PC-9 (cell line): ENCODE data around the gene C19orf44. TPM values are rescaled to one million over a fixed set of nuclear protein-coding genes. Genes with fewer than 3 reads are reported as not detected.
"Not testable (repeated sequence)": the region's sequence is repeated elsewhere in the genome, so short reads cannot be mapped to it uniquely, and the experiment has no call there.

Experiments used
- BruUV-seq: library from RNA; stranded (reverse); fragments of 400-500 nt; replicated peaks from 2 replicates; lab custom pipeline; 2021; lab: Mats Ljungman, UMichigan
- CTCF ChIA-PET: fragments of 300-600 bp; sonication (Branson Sonifier 250); formaldehyde crosslinking; loops from one replicate; lab custom pipeline; 2022; ENCODE audit warnings: antibody characterized with exemption; lab: Charles Lee
- POLR2A ChIA-PET: fragments of 300-600 bp; sonication (Branson Sonifier 250); formaldehyde crosslinking; loops from one replicate; lab custom pipeline; 2022; ENCODE audit warnings: antibody characterized with exemption; ENCODE audit not compliant: unreplicated experiment; lab: Charles Lee
- DNase-seq, 2 experiments: peaks; one replicate each; pipeline versions ENCODE4 v3.0.0 to v3.0.0-alpha.2; 2015 to 2022; ENCODE audit warnings: mixed read lengths in 1 of 2
- H2AFZ ChIP-seq: fragments of 200-600 bp; sonication (generic); 2 replicates; pipeline ENCODE4 v1.8.1; 2017; ENCODE audit warnings: antibody characterized with exemption
- H3F3A ChIP-seq: fragments of 200-600 bp; sonication (generic); 2 replicates; pipeline ENCODE4 v1.8.1; 2017; ENCODE audit warnings: antibody characterized with exemption, mild to moderate bottlenecking, low read depth; ENCODE audit not compliant: insufficient read depth
- H3K27ac ChIP-seq: fragments of 200-600 bp; sonication (generic); 2 replicates; pipeline ENCODE4 v1.6.1; 2016; ENCODE audit warnings: mixed run types
- H3K27me3 ChIP-seq: fragments of 200-600 bp; sonication (generic); 2 replicates; pipeline ENCODE4 v1.6.1; 2016; ENCODE audit warnings: low read depth, mixed run types; ENCODE audit not compliant: insufficient read depth
- H3K36me3 ChIP-seq: fragments of 200-600 bp; sonication (generic); 2 replicates; pipeline ENCODE4 v1.6.1; 2016; ENCODE audit warnings: low read depth, mixed run types
- H3K4me1 ChIP-seq: fragments of 200-600 bp; sonication (generic); replicated peaks from 2 replicates; pipeline ENCODE4 v1.6.1; 2016; ENCODE audit warnings: mixed run types; ENCODE audit not compliant: insufficient read depth
- H3K4me2 ChIP-seq: fragments of 200-600 bp; sonication (generic); 2 replicates; pipeline ENCODE4 v1.6.1; 2017; ENCODE audit warnings: mixed run types
- H3K4me3 ChIP-seq: fragments of 200-600 bp; sonication (generic); 2 replicates; pipeline ENCODE4 v1.6.1; 2016; ENCODE audit warnings: mixed run types
- H3K79me2 ChIP-seq: fragments of 200-600 bp; sonication (generic); 2 replicates; pipeline ENCODE4 v1.6.1; 2017; ENCODE audit warnings: low read depth, mixed run types
- H3K9me2 ChIP-seq: fragments of 200-600 bp; sonication (generic); 2 replicates; pipeline ENCODE4 v1.8.1; 2017; ENCODE audit warnings: mild to moderate bottlenecking; ENCODE audit not compliant: insufficient read depth
- H3K9me3 ChIP-seq: fragments of 200-600 bp; sonication (generic); 2 replicates; pipeline ENCODE4 v1.8.1; 2016; ENCODE audit warnings: low read depth; ENCODE audit not compliant: insufficient read depth
- H4K20me1 ChIP-seq: fragments of 200-600 bp; sonication (generic); 2 replicates; pipeline ENCODE4 v1.8.1; 2017; ENCODE audit not compliant: insufficient read depth
- CTCF ChIP-seq: fragments of 200-600 bp; sonication (generic); conservative IDR thresholded peaks from 2 replicates; pipeline ENCODE4 v1.6.1; 2017; ENCODE audit warnings: mixed run types, antibody characterized with exemption, mild to moderate bottlenecking, moderate library complexity
- EZH2 ChIP-seq: fragments of 200-600 bp; sonication (generic); IDR thresholded peaks from 2 replicates; pipeline ENCODE4 v1.8.0; 2017; ENCODE audit warnings: antibody characterized with exemption, low read depth
- intact Hi-C: fragments of 100-400 bp; cut with micrococcal nuclease; formaldehyde crosslinking; loops from one replicate; pipeline ENCODE4 v1.10.0; 2022; ENCODE audit not compliant: unreplicated experiment
- total RNA-seq: library from RNA; stranded (reverse); gene quantifications from 2 replicates; pipeline ENCODE4 v1.2.3, GENCODE V29; 2021

Gene C19orf44
- total RNA-seq, 1 experiment from 2014 or later, result 6.7 TPM

GRCh38 chr19:16497042-16497441 is 848 bp downstream of the C19orf44 start:
- Histone ChIP-seq H3K36me3 (no peaks in the 10 kb centered on the region), H3K9me3 (no peaks in the 10 kb centered on the region), H3K4me3 (peak overlapping the region; percentile 70), H3K4me2 (peak overlapping the region; percentile 70), H3K9me2 (no peaks in the 10 kb centered on the region), H2AFZ (peak overlapping the region; percentile 93; the same call in 1 of the 2 replicates), H3K4me1 (peaks cover 55% of the 10 kb centered on the region), H3K79me2 (peaks cover 38% of the 10 kb centered on the region), H3K27ac (no peak overlapping the region), H3F3A (peaks cover 57% of the 10 kb centered on the region), H3K27me3 (no peaks in the 10 kb centered on the region), H4K20me1 (no peaks in the 10 kb centered on the region)
- TF ChIP-seq CTCF (no peak), EZH2 (no peak)
- intact Hi-C loops, result loop anchor here (5.0 kb wide), 1 partner anchor 35 kb away; no protein-coding TSS in a partner anchor
- POLR2A ChIA-PET, result interaction anchor here (0.7 to 0.8 kb wide), 2 partner anchors 68 to 119 kb away, joined by 3 read pairs; no protein-coding TSS in a partner anchor
- BruUV-seq, result no TSS peak
- no peak for DNase-seq
- CTCF ChIA-PET, result no interaction called here

DNA sequence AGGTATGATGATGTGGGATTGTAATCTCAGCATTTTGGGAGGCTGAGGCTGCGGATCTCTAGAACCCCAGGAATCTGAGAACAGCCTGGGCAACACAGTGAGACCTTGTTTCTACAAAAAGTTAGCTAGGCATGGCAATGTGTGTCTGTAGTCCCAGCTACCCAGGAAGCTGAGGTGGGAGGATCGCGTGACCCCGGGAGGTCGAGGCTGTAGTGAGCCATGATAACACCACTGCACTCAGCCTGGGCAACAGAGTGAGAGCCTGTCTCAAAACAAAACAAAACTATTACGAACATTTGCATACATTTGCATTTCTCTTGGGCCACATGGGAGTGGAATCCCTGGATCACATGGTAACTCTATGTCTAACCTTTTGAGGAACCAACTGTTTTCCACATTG is 1.6 kb downstream of the C19orf44 start:
- intact Hi-C loops, result loop anchor here (5.0 kb wide), 1 partner anchor 36 kb away; no protein-coding TSS in a partner anchor
- POLR2A ChIA-PET, result no interaction called here
- CTCF ChIA-PET, result no interaction called here
- no peaks in the 10 kb centered on the region for H3K27me3 ChIP-seq
- H3K27ac ChIP-seq, result no peak overlapping the region
- DNase-seq, result no peak
- H3K9me3 ChIP-seq, result no peaks in the 10 kb centered on the region
- no peak for TF ChIP-seq CTCF
- TF ChIP-seq EZH2, result no peak
- H3K4me3 ChIP-seq, result no peak overlapping the region; the same call in 1 of the 2 replicates
- no peaks in the 10 kb centered on the region for H3K9me2 ChIP-seq
- H3F3A ChIP-seq, result peaks cover 49% of the 10 kb centered on the region
- peak overlapping the region; percentile 70; the same call in 1 of the 2 replicates for H3K4me2 ChIP-seq
- no peak overlapping the region for H2AFZ ChIP-seq
- H3K4me1 ChIP-seq, result peaks cover 48% of the 10 kb centered on the region
- peaks cover 38% of the 10 kb centered on the region for H3K79me2 ChIP-seq
- no peaks in the 10 kb centered on the region for H3K36me3 ChIP-seq
- BruUV-seq, result TSS peak; percentile 44
- H4K20me1 ChIP-seq, result no peaks in the 10 kb centered on the region

DNA sequence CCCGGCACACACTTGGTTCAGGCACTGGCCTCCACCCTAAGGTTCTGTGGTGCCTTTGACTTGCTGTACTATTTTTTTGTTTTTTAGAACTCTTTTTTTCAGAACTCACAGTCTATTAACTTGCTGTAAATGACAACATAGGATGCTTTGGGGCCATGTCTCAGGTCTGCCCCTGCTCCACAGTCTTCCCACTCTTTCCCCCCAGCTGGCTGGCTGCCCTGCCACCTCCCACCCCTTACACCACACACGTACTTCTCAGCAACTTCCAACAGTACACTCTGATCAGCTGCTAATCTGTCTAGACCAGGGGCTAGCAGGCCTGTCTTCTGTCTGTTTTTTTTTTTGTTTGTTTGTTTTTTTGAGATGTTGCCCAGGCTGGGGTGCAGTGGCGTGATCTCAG is 8.1 kb downstream of the C19orf44 start:
- no peak overlapping the region for H3K4me3 ChIP-seq
- H2AFZ ChIP-seq, result no peak overlapping the region
- H3K9me2 ChIP-seq, result no peaks in the 10 kb centered on the region
- DNase-seq, result no peak
- BruUV-seq, result no TSS peak
- no peaks in the 10 kb centered on the region for H3K9me3 ChIP-seq
- TF ChIP-seq EZH2, result no peak
- no peak for TF ChIP-seq CTCF
- ChIA-PET CTCF (no interaction called here), POLR2A (no interaction called here)
- H3F3A ChIP-seq, result peaks cover 10% of the 10 kb centered on the region
- H3K27ac ChIP-seq, result no peak overlapping the region
- intact Hi-C loops, result no loop called here
- no peaks in the 10 kb centered on the region for H4K20me1 ChIP-seq
- no peaks in the 10 kb centered on the region for H3K27me3 ChIP-seq
- no peak overlapping the region for H3K4me2 ChIP-seq
- peaks cover 16% of the 10 kb centered on the region for H3K79me2 ChIP-seq
- no peaks in the 10 kb centered on the region for H3K36me3 ChIP-seq
- H3K4me1 ChIP-seq, result peaks cover 8% of the 10 kb centered on the region

- H3K79me2 ChIP-seq, H3K4me2 ChIP-seq, H3K27ac ChIP-seq, intact Hi-C loops, H3K9me2 ChIP-seq, H3F3A ChIP-seq, H4K20me1 ChIP-seq, POLR2A ChIA-PET, CTCF ChIA-PET, H3K27me3 ChIP-seq, H2AFZ ChIP-seq, H3K9me3 ChIP-seq, DNase-seq, H3K4me1 ChIP-seq, H3K4me3 ChIP-seq, BruUV-seq, H3K36me3 ChIP-seq: not testable (repeated sequence)
Measured at GRCh38 chr19:16506161-16506560, 10.0 kb downstream of the C19orf44 start.
